PC-9 (cell line): ENCODE results near the gene THOC2. TPM values are rescaled to one million over a fixed set of nuclear protein-coding genes. Genes with fewer than 3 reads are reported as not detected.
"Not testable (repeated sequence)": the region's sequence is repeated elsewhere in the genome, so short reads cannot be mapped to it uniquely, and the experiment has no call there.

Experiments used
- BruUV-seq: library from RNA; stranded (reverse); fragments of 400-500 nt; replicated peaks from 2 replicates; lab custom pipeline; 2021; lab: Mats Ljungman, UMichigan
- CTCF ChIA-PET: fragments of 300-600 bp; sonication (Branson Sonifier 250); formaldehyde crosslinking; loops from one replicate; lab custom pipeline; 2022; ENCODE audit warnings: antibody characterized with exemption; lab: Charles Lee
- POLR2A ChIA-PET: fragments of 300-600 bp; sonication (Branson Sonifier 250); formaldehyde crosslinking; loops from one replicate; lab custom pipeline; 2022; ENCODE audit warnings: antibody characterized with exemption; ENCODE audit not compliant: unreplicated experiment; lab: Charles Lee
- DNase-seq, 2 experiments: peaks; one replicate each; pipeline versions ENCODE4 v3.0.0 to v3.0.0-alpha.2; 2015 to 2022; ENCODE audit warnings: mixed read lengths in 1 of 2
- H2AFZ ChIP-seq: fragments of 200-600 bp; sonication (generic); 2 replicates; pipeline ENCODE4 v1.8.1; 2017; ENCODE audit warnings: antibody characterized with exemption
- H3F3A ChIP-seq: fragments of 200-600 bp; sonication (generic); 2 replicates; pipeline ENCODE4 v1.8.1; 2017; ENCODE audit warnings: antibody characterized with exemption, mild to moderate bottlenecking, low read depth; ENCODE audit not compliant: insufficient read depth
- H3K27ac ChIP-seq: fragments of 200-600 bp; sonication (generic); 2 replicates; pipeline ENCODE4 v1.6.1; 2016; ENCODE audit warnings: mixed run types
- H3K27me3 ChIP-seq: fragments of 200-600 bp; sonication (generic); 2 replicates; pipeline ENCODE4 v1.6.1; 2016; ENCODE audit warnings: low read depth, mixed run types; ENCODE audit not compliant: insufficient read depth
- H3K36me3 ChIP-seq: fragments of 200-600 bp; sonication (generic); 2 replicates; pipeline ENCODE4 v1.6.1; 2016; ENCODE audit warnings: low read depth, mixed run types
- H3K4me1 ChIP-seq: fragments of 200-600 bp; sonication (generic); replicated peaks from 2 replicates; pipeline ENCODE4 v1.6.1; 2016; ENCODE audit warnings: mixed run types; ENCODE audit not compliant: insufficient read depth
- H3K4me2 ChIP-seq: fragments of 200-600 bp; sonication (generic); 2 replicates; pipeline ENCODE4 v1.6.1; 2017; ENCODE audit warnings: mixed run types
- H3K4me3 ChIP-seq: fragments of 200-600 bp; sonication (generic); 2 replicates; pipeline ENCODE4 v1.6.1; 2016; ENCODE audit warnings: mixed run types
- H3K79me2 ChIP-seq: fragments of 200-600 bp; sonication (generic); 2 replicates; pipeline ENCODE4 v1.6.1; 2017; ENCODE audit warnings: low read depth, mixed run types
- H3K9me2 ChIP-seq: fragments of 200-600 bp; sonication (generic); 2 replicates; pipeline ENCODE4 v1.8.1; 2017; ENCODE audit warnings: mild to moderate bottlenecking; ENCODE audit not compliant: insufficient read depth
- H3K9me3 ChIP-seq: fragments of 200-600 bp; sonication (generic); 2 replicates; pipeline ENCODE4 v1.8.1; 2016; ENCODE audit warnings: low read depth; ENCODE audit not compliant: insufficient read depth
- H4K20me1 ChIP-seq: fragments of 200-600 bp; sonication (generic); 2 replicates; pipeline ENCODE4 v1.8.1; 2017; ENCODE audit not compliant: insufficient read depth
- CTCF ChIP-seq: fragments of 200-600 bp; sonication (generic); conservative IDR thresholded peaks from 2 replicates; pipeline ENCODE4 v1.6.1; 2017; ENCODE audit warnings: mixed run types, antibody characterized with exemption, mild to moderate bottlenecking, moderate library complexity
- EZH2 ChIP-seq: fragments of 200-600 bp; sonication (generic); IDR thresholded peaks from 2 replicates; pipeline ENCODE4 v1.8.0; 2017; ENCODE audit warnings: antibody characterized with exemption, low read depth
- intact Hi-C: fragments of 100-400 bp; cut with micrococcal nuclease; formaldehyde crosslinking; loops from one replicate; pipeline ENCODE4 v1.10.0; 2022; ENCODE audit not compliant: unreplicated experiment
- total RNA-seq: library from RNA; stranded (reverse); gene quantifications from 2 replicates; pipeline ENCODE4 v1.2.3, GENCODE V29; 2021

The THOC2 gene
- total RNA-seq, 1 experiment from 2014 or later: 158 TPM

GRCh38 chrX:123736333-123736921 is 3.6 kb upstream of the THOC2 start:
- BruUV-seq: no TSS peak
- no peak for TF ChIP-seq CTCF
- no peak for TF ChIP-seq EZH2
- Histone ChIP-seq H4K20me1 (peaks cover 6% of the 10 kb centered on the region), H3K27ac (no peak overlapping the region), H3K9me2 (no peaks in the 10 kb centered on the region), H3K79me2 (peaks cover 21% of the 10 kb centered on the region), H3K36me3 (no peaks in the 10 kb centered on the region), H3K9me3 (no peaks in the 10 kb centered on the region), H2AFZ (no peak overlapping the region), H3K4me1 (peaks cover 3% of the 10 kb centered on the region; the same call in 1 of the 2 replicates), H3K4me3 (no peak overlapping the region), H3K4me2 (no peak overlapping the region), H3K27me3 (no peaks in the 10 kb centered on the region), H3F3A (0 out of 2 replicates have a peak, but pooled peaks cover 7% of the 10 kb centered on the region)
- intact Hi-C loops: no loop called here
- CTCF ChIA-PET: interaction anchor here (0.6 kb wide), 1 partner anchor 1768 kb away, joined by 3 read pairs; no protein-coding TSS in a partner anchor
- POLR2A ChIA-PET: no interaction called here
- DNase-seq: no peak

- BruUV-seq, H3K4me2 ChIP-seq, H3K4me3 ChIP-seq, H3K27ac ChIP-seq, H3K36me3 ChIP-seq, intact Hi-C loops, H3K9me2 ChIP-seq, H3F3A ChIP-seq, DNase-seq, CTCF ChIA-PET, H2AFZ ChIP-seq, H3K9me3 ChIP-seq, POLR2A ChIA-PET, H3K27me3 ChIP-seq: not testable (repeated sequence)
- H4K20me1 ChIP-seq: peaks cover 19% of the 10 kb centered on the region
- peaks cover 15% of the 10 kb centered on the region for H3K4me1 ChIP-seq
- peaks cover 33% of the 10 kb centered on the region for H3K79me2 ChIP-seq
Observed at GRCh38 chrX:123735137-123735536, 2.3 kb upstream of the THOC2 start.

- H3K9me2 ChIP-seq, intact Hi-C loops, DNase-seq, H3K27me3 ChIP-seq, H3K9me3 ChIP-seq, H3K27ac ChIP-seq, H3K36me3 ChIP-seq, H3K4me2 ChIP-seq, H2AFZ ChIP-seq, CTCF ChIA-PET, POLR2A ChIA-PET, H3F3A ChIP-seq, H3K4me3 ChIP-seq, BruUV-seq: not testable (repeated sequence)
- Histone ChIP-seq H3K79me2 (peaks cover 44% of the 10 kb centered on the region), H4K20me1 (peaks cover 30% of the 10 kb centered on the region), H3K4me1 (peaks cover 24% of the 10 kb centered on the region)
Observed at GRCh38 chrX:123734079-123734478, 1.2 kb upstream of the THOC2 start.

GRCh38 chrX:123731987-123732669 is 724 bp downstream of the THOC2 start:
- Histone ChIP-seq H3K79me2 (peaks cover 64% of the 10 kb centered on the region), H3K4me1 (peaks cover 29% of the 10 kb centered on the region), H2AFZ (peak overlapping the region; percentile 91), H3K9me2 (no peaks in the 10 kb centered on the region), H4K20me1 (peaks cover 46% of the 10 kb centered on the region), H3K4me2 (peak overlapping the region; percentile 97), H3K27ac (peak overlapping the region; percentile 48), H3K9me3 (no peaks in the 10 kb centered on the region; the same call in 1 of the 2 replicates), H3K36me3 (peaks cover 18% of the 10 kb centered on the region), H3K4me3 (peak overlapping the region; percentile 81), H3F3A (0 out of 2 replicates have a peak, but pooled peaks cover 5% of the 10 kb centered on the region), H3K27me3 (no peaks in the 10 kb centered on the region)
- peak in 1 of 2 experiments; percentile 19 for DNase-seq
- TF ChIP-seq CTCF: no peak
- TF ChIP-seq EZH2: no peak
- ChIA-PET CTCF (interaction anchor here (0.6 kb wide), 1 partner anchor 230 kb away, joined by 6 read pairs; no protein-coding TSS in a partner anchor), POLR2A (no interaction called here)
- intact Hi-C loops: loop anchor here (2.0 kb wide), 1 partner anchor 231 kb away; no protein-coding TSS in a partner anchor
- no TSS peak for BruUV-seq
